ENCODE measurements around the gene SRPRB. TPM values are rescaled to one million over a fixed set of nuclear protein-coding genes. Genes with fewer than 3 reads are reported as not detected.

Gene SRPRB
- total RNA-seq, 1 donor from 2014 or later = 7.6 TPM

GRCh38 chr3:133837487-133838295 lies 32.1 kb downstream of the SRPRB start:
- no peaks in the 10 kb centered on the region for H3K27me3 ChIP-seq
- no peaks in the 10 kb centered on the region for H3K4me1 ChIP-seq
- no peaks in the 10 kb centered on the region for H3K36me3 ChIP-seq
- no peaks in the 10 kb centered on the region for H3K9me3 ChIP-seq
- peak in 1 of 2 donors; percentile 77 for DNase-seq (ENCODE audit: extremely low spot score in 2 of 2)
- H3K4me3 ChIP-seq = no peak overlapping the region
- intact Hi-C loops (cut with DNase I) = no loop called here
- no peak overlapping the region for H3K27ac ChIP-seq
- no peak for TF ChIP-seq POLR2A (IDR thresholded peaks at IDR 0.05)
- TF ChIP-seq CTCF (IDR thresholded peaks at IDR 0.05) = no peak
- no peak for TF ChIP-seq POLR2AphosphoS5 (IDR thresholded peaks at IDR 0.05; ENCODE audit: insufficient read depth in 1 of 2, low read depth in 1 of 2)

GRCh38 chr3:133838296-133838789 lies 32.7 kb downstream of the SRPRB start:
- Histone ChIP-seq H3K27ac (no peak overlapping the region), H3K4me1 (no peaks in the 10 kb centered on the region), H3K27me3 (no peaks in the 10 kb centered on the region), H3K4me3 (no peak overlapping the region), H3K9me3 (no peaks in the 10 kb centered on the region), H3K36me3 (no peaks in the 10 kb centered on the region)
- intact Hi-C loops (cut with DNase I) = no loop called here
- no peak for DNase-seq (ENCODE audit: extremely low spot score in 2 of 2)
- TF ChIP-seq POLR2A (IDR thresholded peaks at IDR 0.05) (no peak), CTCF (IDR thresholded peaks at IDR 0.05) (no peak), POLR2AphosphoS5 (IDR thresholded peaks at IDR 0.05; ENCODE audit: insufficient read depth in 1 of 2, low read depth in 1 of 2) (no peak)

- no peaks in the 10 kb centered on the region for H3K9me3 ChIP-seq
- DNase-seq (ENCODE audit: extremely low spot score in 2 of 2) = no peak
- H3K27me3 ChIP-seq = no peaks in the 10 kb centered on the region
- no peak overlapping the region for H3K27ac ChIP-seq
- TF ChIP-seq CTCF (IDR thresholded peaks at IDR 0.05) = no peak
- no peaks in the 10 kb centered on the region for H3K4me1 ChIP-seq
- H3K4me3 ChIP-seq = no peak overlapping the region
- intact Hi-C loops (cut with DNase I) = no loop called here
- no peaks in the 10 kb centered on the region for H3K36me3 ChIP-seq
These were observed 33.5 kb downstream of the SRPRB start for GRCh38 chr3:133838916-133839800.

GRCh38 chr3:133840055-133840737 lies 34.6 kb downstream of the SRPRB start:
- Histone ChIP-seq H3K9me3 (no peaks in the 10 kb centered on the region), H3K36me3 (no peaks in the 10 kb centered on the region), H3K4me1 (no peaks in the 10 kb centered on the region), H3K27me3 (no peaks in the 10 kb centered on the region), H3K27ac (no peak overlapping the region), H3K4me3 (no peak overlapping the region)
- intact Hi-C loops (cut with DNase I) = no loop called here
- no peak for DNase-seq (ENCODE audit: extremely low spot score in 2 of 2)
- TF ChIP-seq POLR2A (IDR thresholded peaks at IDR 0.05) = no peak
- TF ChIP-seq POLR2AphosphoS5 (IDR thresholded peaks at IDR 0.05; ENCODE audit: insufficient read depth in 1 of 2, low read depth in 1 of 2) = no peak
- no peak for TF ChIP-seq CTCF (IDR thresholded peaks at IDR 0.05)
